Renal cortical epithelial cell (primary cell): ENCODE data around the gene TSPAN12. TPM values are rescaled to one million over a fixed set of nuclear protein-coding genes. Genes with fewer than 3 reads are reported as not detected.
A peak's percentile ranks its signal among the peaks of the same experiment; 100 is the strongest.
"Not testable (repeated sequence)": the region's sequence is repeated elsewhere in the genome, so short reads cannot be mapped to it uniquely, and the experiment has no call there.

Experiments used
- DNase-seq: peaks from one replicate; pipeline ENCODE4 v3.0.0-alpha.2; 2011; ENCODE audit warnings: low read depth
- total RNA-seq: library from RNA; depleted of rRNA; stranded (reverse); fragments of >200 nt; gene quantifications from 2 replicates; pipeline ENCODE4 v1.2.3, GENCODE V29; 2014

TSPAN12 gene, protein sequence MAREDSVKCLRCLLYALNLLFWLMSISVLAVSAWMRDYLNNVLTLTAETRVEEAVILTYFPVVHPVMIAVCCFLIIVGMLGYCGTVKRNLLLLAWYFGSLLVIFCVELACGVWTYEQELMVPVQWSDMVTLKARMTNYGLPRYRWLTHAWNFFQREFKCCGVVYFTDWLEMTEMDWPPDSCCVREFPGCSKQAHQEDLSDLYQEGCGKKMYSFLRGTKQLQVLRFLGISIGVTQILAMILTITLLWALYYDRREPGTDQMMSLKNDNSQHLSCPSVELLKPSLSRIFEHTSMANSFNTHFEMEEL
- 29.7 and 60.5 TPM in 2 replicates for total RNA-seq

DNA sequence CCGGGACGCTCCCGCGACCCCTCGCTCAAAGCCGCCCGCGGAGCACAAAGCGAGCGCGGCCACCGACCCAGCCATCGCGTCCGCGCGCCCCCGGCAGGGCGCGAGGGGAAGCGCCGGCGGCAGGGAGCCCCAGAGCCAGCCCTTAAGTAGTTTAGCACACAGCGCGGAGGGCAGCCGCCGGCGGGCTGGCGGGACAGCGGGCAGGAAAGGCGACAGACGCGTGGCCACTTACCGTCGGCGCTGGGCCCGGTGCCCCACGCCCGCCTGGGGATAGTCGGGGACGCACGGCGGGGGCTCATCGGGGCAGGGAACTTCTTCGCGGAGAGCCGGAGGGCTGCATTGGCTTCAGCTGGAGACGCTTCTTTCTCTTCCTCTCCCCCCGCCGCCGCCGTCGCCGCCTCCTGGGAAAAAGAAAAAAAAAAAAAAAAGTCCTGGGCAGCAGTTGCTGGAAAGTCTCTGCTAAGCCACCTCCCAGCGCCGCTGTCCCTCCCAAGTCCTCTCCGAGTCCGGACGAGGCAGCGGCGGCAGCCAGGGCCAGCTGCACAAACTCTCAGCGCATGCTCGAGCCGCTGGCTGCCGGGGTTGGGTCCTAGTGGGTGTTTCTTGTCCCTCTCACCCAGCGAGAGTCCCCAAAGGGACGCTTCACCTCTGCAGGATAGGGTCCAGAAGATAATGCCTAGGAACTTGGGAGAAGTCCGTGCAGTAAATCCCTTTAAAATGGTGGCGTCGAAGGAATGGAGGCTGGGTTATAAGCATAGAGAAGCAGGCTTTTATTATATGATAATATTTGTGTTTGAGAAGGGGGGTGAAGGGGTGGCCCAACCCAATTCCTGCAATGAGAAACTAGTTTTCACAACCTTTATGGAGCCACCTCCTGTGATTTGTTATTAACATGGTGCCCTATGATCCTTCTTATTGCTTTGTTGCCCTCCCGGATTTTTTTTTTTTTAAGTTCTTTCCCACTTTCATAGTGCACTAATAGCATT is at the start of gene TSPAN12:
Gene TSPAN12, minus strand, starts transcription at position 557 of the 986 bp plus-strand sequence. CDS start 1,381 bp downstream, outside the sequence.
- DNase-seq: peak; percentile 71

DNA sequence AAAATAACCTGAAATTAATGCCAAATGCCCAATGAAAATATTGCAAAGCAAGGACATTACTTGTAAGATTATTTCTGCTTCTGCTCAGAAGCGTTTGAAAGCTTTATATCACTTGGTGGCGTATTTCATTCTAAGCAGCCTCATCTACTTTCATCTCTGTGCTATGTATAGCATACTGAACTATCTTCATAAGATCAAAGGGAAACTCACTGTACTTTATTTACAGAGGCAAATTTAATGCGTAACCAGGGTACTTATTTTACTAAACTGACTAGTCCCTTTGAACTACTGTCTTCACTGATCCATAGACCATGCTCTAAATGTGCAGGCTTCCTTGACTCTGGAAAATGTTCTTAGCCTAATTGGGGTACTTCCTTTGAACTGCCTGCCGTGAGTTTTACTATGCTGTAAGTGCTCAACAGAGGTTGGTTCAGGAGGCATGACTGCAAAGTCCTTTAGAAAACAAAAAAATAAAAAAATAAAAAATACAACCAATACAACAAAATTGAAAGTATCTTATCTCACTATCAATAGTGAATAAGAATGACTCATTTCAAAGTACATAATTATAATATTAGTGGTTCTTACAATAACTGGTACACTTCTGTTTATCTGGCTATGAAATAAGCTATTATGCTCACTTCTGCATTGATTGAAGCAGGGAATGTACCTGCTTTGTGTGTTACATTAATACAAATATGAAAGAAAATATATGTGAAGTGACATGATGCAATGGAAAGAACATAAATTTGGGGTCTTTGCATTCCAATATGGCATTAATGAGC is 41.0 kb upstream of the TSPAN12 start:
- DNase-seq: no peak

DNA sequence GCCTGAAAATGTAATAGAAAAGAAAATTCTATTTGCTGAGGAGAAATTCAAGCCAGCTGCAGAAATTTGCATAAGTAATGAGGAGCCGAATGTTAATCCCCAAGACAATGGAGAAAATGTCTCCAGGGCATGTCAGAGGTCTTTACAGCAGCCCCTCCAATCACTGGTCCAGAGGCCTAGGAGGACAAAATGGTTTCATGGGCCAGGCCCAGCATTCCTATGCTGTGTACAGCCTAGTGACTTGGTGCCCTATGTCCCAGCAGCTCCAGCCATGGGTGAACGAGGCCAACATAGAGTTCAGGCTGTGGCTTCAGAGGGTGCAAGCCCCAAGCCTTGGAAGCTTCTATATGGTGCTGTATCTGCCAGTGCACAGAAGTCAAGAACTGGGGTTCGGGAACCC is 37.3 kb upstream of the TSPAN12 start:
- not testable (repeated sequence) for DNase-seq

DNA sequence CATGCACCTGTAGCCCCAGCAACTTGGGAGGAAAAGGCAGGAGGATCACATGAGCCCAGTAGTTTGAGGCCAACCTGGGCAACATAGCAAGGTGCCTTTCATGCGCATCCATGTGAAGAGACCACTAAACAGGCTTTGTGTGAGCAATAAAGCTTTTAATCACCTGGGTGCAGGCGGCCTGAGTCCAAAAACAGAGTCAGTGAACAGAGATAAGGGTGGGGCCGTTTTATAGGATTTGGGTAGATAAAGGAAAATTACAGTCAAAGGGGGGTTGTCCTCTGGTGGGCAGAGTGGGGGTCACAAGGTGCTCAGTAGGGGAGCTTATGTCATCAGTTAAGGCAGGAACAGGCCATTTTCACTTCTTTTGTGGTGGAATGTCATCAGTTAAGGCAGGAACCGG is 27.7 kb upstream of the TSPAN12 start:
- not testable (repeated sequence) for DNase-seq

DNA sequence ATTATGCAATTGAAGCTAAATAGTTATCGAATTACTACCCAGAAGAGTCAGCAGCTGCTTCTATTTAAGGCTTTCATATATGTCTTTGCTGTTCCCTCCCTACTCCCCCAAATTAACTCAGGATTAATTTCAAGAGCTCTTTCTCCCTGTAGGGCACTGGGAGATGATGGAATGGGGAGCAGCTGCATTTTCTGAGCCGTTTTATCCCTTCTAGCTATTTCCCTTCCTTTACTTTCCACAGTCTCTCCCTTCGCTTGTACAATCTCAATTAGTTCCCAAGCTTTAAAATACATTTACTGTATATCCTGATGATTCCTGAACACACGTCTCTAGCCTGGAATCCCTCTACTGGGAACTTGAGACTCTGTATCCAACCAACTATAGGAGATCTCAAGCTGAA is 19.8 kb upstream of the TSPAN12 start:
- no peak for DNase-seq

DNA sequence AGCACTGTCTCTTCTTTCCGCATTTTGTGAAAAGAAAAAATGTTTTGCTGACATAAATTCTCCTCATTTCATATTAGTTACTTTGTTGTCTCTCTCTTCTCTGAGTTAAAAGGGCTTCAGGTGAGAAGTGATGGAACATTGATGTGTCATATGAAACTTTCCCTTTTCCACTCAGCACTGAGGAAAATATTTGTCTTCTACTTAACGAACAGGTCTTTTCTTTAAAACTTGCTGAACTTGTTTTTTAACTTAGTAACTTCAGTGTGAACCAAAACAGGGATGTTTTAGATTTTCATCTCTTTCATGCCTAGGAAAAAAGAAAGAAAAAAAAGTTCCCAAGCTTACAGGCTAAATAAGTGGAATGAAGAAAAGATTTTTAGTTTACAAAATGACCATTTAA is 19.0 kb upstream of the TSPAN12 start:
- no peak for DNase-seq

DNA sequence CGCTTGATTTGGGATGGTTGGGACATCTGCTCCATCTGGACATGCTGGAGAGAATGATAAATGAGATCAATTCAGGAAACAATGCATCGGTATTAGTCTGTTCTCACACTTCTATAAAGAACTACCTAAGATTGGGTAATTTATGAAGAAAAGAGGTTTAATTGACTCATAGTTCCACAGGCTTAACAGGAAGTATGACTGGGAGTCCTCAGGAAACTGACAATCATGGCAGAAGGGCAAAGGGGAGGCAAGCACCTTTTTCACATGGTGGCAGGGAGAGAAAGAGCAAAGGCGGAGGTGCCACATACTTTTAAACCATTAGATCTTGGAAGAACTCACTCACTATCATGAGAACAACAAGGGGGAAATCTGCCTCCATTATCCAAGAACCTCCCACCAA is 16.8 kb upstream of the TSPAN12 start:
- DNase-seq: no peak

DNA sequence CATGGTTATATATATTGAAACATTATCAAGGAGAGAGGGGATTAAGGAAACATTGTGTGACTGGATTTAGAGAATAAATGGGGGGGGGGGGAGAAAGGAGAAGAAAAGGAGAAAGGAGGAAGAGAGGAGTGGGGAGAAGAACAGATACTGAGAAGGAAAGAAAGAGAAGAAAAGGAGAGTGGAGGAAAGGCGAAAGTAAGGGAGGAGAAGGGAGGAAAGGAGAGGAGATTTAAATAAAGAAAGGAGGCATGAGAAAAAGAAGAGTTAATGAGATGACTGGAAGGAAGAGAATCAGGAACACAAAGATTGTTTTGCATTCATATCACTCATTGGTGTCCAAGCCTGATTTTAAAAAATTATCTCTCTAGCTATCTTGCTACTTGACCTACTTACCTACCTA is 16.1 kb upstream of the TSPAN12 start:
- no peak for DNase-seq

DNA sequence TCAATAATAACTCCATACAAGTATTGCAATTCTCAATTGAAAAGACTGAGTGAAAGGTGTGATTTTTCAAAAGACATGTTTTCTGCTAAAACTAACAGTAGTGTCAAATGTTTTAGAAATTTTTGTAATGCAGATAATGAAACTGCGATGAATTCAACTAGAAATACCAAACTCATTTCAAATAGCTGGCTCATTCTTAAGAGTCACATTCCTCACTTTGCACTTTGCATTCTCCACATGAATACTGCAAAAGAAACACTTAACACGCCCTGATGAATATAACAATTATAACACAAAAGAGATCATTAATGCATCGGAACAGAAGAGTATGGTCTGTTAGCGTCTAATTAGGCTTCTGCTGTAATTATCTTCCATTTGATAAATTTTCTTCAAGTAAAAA is 15.5 kb upstream of the TSPAN12 start:
- DNase-seq: peak; percentile 49

DNA sequence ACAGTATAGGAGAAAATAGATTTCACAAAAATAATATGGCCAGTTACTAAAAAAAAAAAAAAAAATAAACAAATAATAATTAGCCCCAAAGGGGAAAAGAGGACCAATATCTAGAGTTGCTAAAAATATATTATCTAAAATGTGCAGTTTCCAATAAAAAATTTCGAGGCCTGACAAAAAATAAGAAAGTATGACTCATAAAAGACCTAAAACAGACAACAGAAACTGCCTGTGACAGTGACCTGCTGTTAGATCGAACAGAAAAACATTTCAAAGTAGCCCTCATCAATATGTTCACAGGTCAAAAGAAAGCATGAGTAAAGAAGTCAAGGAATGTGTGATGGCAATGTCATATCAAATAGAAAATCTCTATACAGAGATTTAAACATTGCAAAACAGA is 11.8 kb upstream of the TSPAN12 start:
- DNase-seq: no peak

DNA sequence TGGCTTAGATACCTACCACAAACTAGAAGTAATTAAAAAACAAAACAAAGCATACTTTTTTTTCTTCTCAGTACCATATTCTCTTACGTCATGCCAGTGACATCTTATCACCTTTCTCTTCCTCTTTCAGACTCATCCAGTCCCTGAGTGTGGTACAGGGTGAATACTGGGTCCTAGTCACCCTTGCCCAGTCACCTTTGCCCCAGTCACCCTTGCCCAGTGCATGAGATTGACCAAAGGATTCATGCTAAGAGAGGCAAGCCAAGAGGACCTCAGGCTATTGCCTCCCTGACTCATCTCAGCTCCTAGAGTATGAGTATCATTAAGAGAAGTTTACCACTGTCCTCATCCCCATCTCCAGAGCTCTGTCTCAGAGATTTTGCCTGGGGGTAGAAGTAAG is 10.0 kb upstream of the TSPAN12 start:
- DNase-seq: no peak

DNA sequence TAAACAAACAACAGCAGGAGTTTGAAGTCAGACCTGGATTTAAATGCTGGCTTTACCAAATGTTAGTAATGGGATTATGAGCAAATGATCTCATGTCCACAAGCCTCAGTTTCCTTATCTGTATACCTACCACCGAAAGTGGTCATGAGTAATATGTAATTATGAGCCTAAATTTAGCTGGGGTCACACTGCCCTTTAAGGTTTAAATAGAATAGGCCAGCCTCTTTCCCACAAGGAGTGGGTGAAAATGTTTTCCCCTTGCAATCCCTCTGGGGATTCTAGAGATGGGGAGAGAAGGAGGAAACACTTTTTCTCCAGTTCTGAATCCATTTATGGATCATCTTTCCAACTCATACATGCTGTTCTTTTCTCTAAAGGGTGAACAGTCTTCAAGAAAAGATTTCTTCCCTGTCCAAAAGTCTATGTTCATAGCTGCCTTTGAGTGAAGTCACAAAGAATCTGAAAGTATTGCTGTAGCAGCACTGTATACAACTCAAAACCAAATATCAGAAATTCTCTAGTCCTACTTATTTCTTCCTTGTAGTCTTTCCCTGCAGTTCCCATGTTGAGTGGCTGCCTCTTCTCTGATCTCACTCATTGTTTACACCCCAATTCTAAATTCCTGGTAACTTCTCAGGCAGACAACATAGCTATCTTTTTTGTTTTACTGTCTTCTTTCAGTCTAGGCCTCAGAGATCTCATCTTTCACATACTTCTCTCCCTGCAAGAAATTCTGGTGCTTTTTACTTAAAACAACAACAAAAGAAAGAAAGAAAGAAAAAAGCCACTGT is 7.4 kb upstream of the TSPAN12 start:
- peak; percentile 67 for DNase-seq

DNA sequence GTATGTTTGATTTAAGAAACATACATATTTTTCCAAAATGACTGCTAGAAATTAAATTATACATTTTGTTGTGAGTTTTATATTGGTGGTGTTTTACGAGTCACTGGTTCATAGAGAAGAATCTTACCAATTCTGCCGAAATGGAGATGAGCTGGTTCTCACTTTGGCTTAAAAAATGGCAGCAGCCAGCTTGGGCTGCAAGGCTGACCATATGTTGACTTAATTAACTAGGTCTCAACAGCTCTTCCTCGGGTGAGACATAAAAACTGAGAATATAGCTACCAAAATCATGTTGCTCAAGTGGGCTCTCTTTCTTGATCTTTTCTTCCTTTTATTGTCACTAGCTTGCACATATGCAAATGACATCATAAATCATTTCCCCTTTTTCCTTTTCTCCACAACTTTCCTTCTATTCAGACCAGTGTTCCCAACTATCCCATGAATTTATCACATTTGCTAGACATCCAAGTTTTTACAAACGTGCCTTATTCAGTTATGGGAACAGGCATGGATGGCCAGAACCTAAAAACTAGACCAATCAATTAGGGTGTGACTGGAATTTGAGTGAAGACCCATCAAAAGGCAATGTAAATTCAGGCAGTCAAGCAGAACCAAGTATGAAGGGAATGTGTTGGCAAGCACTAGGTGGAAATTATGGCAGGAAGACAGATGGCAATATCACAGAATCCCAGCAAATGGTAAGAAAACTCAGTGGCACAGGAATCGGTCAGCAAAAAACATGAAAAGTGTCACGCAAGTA is 6.4 kb upstream of the TSPAN12 start:
- DNase-seq: peak; percentile 76

DNA sequence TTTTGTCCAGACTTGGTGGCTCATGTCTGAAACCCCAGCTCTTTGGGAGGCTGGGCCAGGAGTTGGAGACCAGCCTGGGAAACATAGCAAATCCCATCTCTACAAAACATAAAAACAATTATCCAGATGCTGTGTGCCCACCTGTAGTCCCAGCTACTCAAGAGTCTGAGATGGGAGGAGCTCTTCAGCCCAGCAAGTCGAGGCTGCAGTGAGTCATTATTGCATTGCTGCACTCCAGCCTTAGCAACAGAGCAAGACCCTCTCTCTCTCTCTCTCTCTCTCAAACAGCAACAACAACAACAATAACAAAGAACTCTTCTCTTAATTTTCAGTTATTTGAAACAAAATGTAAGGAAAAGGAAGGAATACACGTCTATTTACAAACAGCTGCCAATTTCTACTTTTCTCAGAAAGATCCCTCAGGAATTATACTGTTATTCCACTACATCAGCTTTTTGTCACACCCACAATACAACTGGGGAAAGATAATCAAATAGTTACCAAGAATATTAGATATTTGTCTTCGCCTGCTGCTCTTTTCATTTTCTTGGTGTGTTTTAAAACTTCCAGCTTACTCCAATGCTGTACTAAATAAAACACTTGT is 5.1 kb upstream of the TSPAN12 start:
- DNase-seq: peak; percentile 50

DNA sequence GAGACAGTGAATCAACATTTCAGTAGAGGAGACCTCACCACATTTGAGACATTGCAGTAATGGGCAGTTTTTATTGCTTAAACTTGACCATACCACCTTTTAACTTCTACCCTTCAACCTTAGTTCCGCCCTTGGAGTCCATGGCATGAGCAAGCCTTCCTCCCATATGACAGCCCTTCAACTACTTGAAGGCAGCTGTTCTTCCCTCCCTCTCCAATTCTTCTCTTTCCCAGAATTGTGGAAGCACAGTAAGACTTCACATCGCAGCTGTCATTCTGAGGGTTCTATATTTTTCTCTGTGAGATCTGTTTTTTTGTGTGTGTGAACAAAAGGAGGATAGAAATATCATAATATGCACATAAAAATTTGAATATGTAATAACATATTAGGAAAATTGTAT is 2.2 kb upstream of the TSPAN12 start:
- DNase-seq: no peak

DNA sequence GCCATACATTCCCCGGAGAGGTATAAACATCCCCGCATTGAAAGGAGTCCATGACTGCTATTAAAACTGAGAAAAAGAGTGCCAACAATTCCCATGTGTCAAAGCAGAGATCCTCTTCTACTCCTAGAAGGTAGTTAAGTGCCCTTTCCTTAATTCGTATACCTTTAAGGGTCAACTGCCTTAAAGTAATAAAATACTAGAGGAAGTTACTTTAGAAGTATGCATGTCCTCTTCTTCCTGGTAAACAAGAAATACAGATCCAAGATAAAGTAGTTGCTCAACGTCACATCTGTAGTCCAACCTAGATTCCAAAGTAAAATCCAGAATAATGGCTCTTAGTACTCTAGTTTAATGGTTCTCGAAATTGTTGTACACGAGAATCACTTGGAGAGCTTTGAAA is 1.5 kb upstream of the TSPAN12 start:
- DNase-seq: no peak

DNA sequence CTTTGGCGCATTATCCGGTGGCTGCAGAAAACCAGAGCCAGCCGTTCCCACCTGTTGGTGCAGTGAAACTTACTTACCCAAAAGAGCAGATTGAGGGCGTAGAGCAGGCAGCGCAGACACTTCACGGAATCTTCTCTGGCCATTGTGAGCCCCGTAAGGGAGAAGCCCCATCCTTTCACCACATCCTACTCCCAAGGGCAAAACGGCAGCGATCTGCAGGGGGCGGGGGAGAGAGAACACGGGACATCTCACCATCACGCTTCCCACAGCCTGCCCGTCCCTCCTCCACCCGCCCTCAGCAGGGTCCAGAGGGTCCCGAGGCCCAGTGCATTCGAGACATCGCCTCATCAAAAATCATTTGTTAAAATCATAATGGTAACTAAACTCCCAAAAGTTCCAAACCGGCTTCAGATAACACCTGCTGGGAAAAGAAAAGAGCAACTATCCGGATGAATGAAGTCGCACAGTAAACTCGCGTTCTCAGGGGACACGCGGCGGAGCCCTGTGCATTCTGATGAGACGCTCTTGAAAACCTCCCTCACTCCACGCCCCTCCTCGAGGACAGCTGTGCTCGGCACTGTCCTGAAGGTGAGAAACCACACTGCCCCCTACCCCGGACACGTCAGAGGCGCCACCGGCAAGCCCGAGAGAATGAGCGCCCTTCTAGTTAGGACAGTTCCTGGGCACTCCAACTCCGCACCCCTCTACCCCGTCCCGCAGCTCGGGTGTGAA is 1.2 kb downstream of the TSPAN12 start:
- DNase-seq: no peak

DNA sequence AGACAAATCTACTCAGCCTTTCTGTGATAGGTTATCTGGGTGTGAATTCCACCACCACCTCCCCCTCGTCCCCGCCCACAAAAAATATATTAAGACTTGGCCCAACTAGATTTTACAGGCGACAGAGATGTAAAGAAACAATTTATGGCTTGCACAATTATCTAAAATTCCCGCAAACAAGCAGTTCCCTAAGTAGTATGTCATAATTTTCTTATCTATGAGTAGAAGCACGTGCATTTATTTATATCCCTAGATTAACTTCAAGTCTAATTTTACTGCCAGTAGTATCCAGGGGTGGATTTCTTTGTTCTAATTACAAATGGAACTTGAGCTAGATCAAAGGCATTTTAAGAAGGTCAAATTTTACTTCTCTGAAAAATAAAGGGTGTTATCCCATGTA is 1.7 kb downstream of the TSPAN12 start:
- DNase-seq: no peak

DNA sequence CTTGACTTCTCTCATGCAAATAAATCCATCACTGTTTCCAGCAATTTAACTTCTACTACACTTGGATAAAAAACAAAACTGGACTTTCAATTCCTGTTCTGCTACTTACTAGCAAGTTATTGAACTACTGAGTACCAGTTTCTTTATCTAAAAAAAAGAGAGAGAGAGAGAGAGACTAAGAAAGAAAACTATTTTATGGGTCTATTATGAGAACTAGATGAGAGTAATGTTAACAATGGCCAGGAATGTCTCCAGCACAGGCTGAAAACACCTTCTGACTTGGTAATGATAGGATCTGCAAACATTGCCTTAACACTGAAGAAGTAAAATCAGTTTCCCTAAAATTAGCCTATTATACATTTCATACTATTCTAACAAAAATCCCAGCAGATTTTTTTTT is 5.2 kb downstream of the TSPAN12 start:
- no peak for DNase-seq
